22Rv1 (cell line): ENCODE results near the gene ANAPC10.

ENCODE experiments used
- H3K27ac ChIP-seq: fragments of 450-650 bp; 2 replicates; pipeline ENCODE4 v1.5.1; 2017
- ZFX ChIP-seq: fragments of 450-650 bp; IDR thresholded peaks from 2 replicates; pipeline ENCODE4 v1.6.1; 2017; ENCODE audit warnings: antibody characterized with exemption, borderline replicate concordance
- TF ChIP-seq, protein P1 (sequence below): fragments of 450-650 bp; IDR thresholded peaks from 2 replicates; pipeline ENCODE4 v1.5.1; 2017; ENCODE audit warnings: mild to moderate bottlenecking

Gene ANAPC10

DNA sequence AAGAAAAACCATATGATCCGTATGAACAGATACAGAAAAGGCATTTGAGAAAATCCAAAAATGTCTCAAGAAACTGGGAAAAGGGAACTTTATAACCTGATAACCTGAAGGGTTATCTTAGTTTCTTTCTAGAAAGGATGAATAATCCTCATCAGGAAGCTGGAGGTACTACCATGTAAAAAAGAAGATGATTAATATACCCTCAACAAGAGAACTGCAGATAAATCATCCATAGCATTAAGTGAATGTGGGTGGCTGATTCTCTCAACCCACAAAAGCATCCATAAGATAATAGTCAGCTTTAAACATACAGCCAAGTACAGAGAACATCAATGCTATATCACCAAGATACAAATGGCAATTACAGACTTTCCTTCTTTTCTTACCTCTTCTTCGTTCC is 26.4 kb downstream of the ANAPC10 start:
- H3K27ac ChIP-seq, result no peak overlapping the region
- no peak for TF ChIP-seq ZFX
- TF ChIP-seq, protein P1, sequence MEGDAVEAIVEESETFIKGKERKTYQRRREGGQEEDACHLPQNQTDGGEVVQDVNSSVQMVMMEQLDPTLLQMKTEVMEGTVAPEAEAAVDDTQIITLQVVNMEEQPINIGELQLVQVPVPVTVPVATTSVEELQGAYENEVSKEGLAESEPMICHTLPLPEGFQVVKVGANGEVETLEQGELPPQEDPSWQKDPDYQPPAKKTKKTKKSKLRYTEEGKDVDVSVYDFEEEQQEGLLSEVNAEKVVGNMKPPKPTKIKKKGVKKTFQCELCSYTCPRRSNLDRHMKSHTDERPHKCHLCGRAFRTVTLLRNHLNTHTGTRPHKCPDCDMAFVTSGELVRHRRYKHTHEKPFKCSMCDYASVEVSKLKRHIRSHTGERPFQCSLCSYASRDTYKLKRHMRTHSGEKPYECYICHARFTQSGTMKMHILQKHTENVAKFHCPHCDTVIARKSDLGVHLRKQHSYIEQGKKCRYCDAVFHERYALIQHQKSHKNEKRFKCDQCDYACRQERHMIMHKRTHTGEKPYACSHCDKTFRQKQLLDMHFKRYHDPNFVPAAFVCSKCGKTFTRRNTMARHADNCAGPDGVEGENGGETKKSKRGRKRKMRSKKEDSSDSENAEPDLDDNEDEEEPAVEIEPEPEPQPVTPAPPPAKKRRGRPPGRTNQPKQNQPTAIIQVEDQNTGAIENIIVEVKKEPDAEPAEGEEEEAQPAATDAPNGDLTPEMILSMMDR, result no peak

GRCh38 chr4:145069361-145069760 is 28.6 kb downstream of the ANAPC10 start:
- no peak for TF ChIP-seq ZFX
- TF ChIP-seq, protein P1, result no peak
- no peak overlapping the region for H3K27ac ChIP-seq

DNA sequence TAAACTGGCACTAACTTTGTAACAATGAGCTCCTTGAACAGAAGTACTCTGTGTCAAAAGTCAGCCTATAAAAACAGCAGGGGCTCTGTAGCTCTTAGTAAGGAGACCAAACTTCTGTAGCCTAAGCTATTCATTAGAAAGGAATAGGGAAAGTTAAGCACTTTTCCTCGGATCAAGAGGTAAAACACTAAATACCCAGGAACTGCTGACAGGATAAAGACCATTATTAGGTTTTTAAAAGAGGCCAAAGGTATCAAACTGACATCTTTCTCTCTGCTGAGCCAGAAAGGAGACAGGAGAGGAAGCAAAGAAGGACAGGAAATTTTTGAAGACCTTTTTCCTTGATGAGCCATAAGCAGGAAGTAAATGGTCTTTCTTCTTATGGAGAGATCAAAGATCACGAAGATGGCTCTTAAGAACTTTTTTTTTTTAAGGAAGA is 31.9 kb downstream of the ANAPC10 start:
- TF ChIP-seq, protein P1, result no peak
- no peak for TF ChIP-seq ZFX
- H3K27ac ChIP-seq, result peak overlapping the region; percentile 31

GRCh38 chr4:145061318-145061920 is 36.6 kb downstream of the ANAPC10 start:
- TF ChIP-seq ZFX, result no peak
- TF ChIP-seq, protein P1, result peak; percentile 64

GRCh38 chr4:145058256-145058655 is 39.7 kb downstream of the ANAPC10 start:
- no peak for TF ChIP-seq ZFX
- TF ChIP-seq, protein P1, result no peak
- no peak overlapping the region for H3K27ac ChIP-seq

More at GRCh38 chr4:145061318-145061920, 36.6 kb downstream of the ANAPC10 start:
- H3K27ac ChIP-seq, result no peak overlapping the region

- no peak for TF ChIP-seq ZFX
- TF ChIP-seq, protein P1, result no peak
- H3K27ac ChIP-seq, result no peak overlapping the region
Measured at GRCh38 chr4:145056325-145057130, 41.5 kb downstream of the ANAPC10 start.
